GM18870 (cell line): ENCODE measurements around the gene CARS1.
"Not testable (repeated sequence)": the region's sequence is repeated elsewhere in the genome, so short reads cannot be mapped to it uniquely, and the experiment has no call there.

ENCODE experiments used
- ATAC-seq: cut with Tn5 transposase; IDR thresholded peaks from one replicate; pipeline ENCODE4 v1.9.1; 2021; ENCODE audit warnings: moderate library complexity; ENCODE audit not compliant: unreplicated experiment

Gene CARS1

GRCh38 chr11:3090096-3090901 lies 33.1 kb upstream of the CARS1 start:
- ATAC-seq, result no peak

GRCh38 chr11:3089236-3090061 lies 32.2 kb upstream of the CARS1 start:
- ATAC-seq, result no peak

GRCh38 chr11:3088806-3089205 lies 31.6 kb upstream of the CARS1 start:
- no peak for ATAC-seq

- no peak for ATAC-seq
Observed at GRCh38 chr11:3087821-3088800, 30.9 kb upstream of the CARS1 start.

GRCh38 chr11:3087373-3087772 lies 30.1 kb upstream of the CARS1 start:
- ATAC-seq, result no peak

GRCh38 chr11:3086671-3087150 lies 29.5 kb upstream of the CARS1 start:
- no peak for ATAC-seq

- no peak for ATAC-seq
Observed at GRCh38 chr11:3086114-3086513, 28.9 kb upstream of the CARS1 start.

- no peak for ATAC-seq
Observed at GRCh38 chr11:3085052-3085451, 27.8 kb upstream of the CARS1 start.

- no peak for ATAC-seq
Observed at GRCh38 chr11:3083321-3083720, 26.1 kb upstream of the CARS1 start.

- no peak for ATAC-seq
Observed at GRCh38 chr11:3081386-3081751, 24.1 kb upstream of the CARS1 start.

- no peak for ATAC-seq
Observed at GRCh38 chr11:3080733-3081385, 23.6 kb upstream of the CARS1 start.

GRCh38 chr11:3080104-3080503 lies 22.9 kb upstream of the CARS1 start:
- ATAC-seq, result no peak

GRCh38 chr11:3077846-3078440 lies 20.7 kb upstream of the CARS1 start:
- ATAC-seq, result no peak

GRCh38 chr11:3077189-3077836 lies 20.1 kb upstream of the CARS1 start:
- ATAC-seq, result no peak

- no peak for ATAC-seq
Observed at GRCh38 chr11:3074912-3075589, 17.8 kb upstream of the CARS1 start.

GRCh38 chr11:3073029-3073435 lies 15.8 kb upstream of the CARS1 start:
- no peak for ATAC-seq

GRCh38 chr11:3069425-3069824 lies 12.2 kb upstream of the CARS1 start:
- ATAC-seq, result no peak

- ATAC-seq, result not testable (repeated sequence)
Observed at GRCh38 chr11:3066308-3066707, 9.1 kb upstream of the CARS1 start.

GRCh38 chr11:3064709-3065108 lies 7.5 kb upstream of the CARS1 start:
- ATAC-seq, result not testable (repeated sequence)
